NB4 (cell line): ENCODE measurements around the gene SLC16A10.

Experiments used
- MAX ChIP-seq: IDR thresholded peaks from 2 replicates; pipeline ENCODE4 v1.6.1; 2011; ENCODE audit warnings: low read depth, low read length
- MYC ChIP-seq: IDR thresholded peaks from 2 replicates; pipeline ENCODE4 v1.6.1; 2011; ENCODE audit warnings: low read depth, low read length
- POLR2A ChIP-seq: IDR thresholded peaks from 2 replicates; pipeline ENCODE4 v1.6.1; 2011; ENCODE audit warnings: mild to moderate bottlenecking; ENCODE audit not compliant: insufficient read length; ENCODE audit errors: extremely low read depth
- TF ChIP-seq, protein P1 (sequence below): IDR thresholded peaks from one replicate; pipeline ENCODE4 v1.5.1; 2012; ENCODE audit warnings: low read depth, low read length

DNA sequence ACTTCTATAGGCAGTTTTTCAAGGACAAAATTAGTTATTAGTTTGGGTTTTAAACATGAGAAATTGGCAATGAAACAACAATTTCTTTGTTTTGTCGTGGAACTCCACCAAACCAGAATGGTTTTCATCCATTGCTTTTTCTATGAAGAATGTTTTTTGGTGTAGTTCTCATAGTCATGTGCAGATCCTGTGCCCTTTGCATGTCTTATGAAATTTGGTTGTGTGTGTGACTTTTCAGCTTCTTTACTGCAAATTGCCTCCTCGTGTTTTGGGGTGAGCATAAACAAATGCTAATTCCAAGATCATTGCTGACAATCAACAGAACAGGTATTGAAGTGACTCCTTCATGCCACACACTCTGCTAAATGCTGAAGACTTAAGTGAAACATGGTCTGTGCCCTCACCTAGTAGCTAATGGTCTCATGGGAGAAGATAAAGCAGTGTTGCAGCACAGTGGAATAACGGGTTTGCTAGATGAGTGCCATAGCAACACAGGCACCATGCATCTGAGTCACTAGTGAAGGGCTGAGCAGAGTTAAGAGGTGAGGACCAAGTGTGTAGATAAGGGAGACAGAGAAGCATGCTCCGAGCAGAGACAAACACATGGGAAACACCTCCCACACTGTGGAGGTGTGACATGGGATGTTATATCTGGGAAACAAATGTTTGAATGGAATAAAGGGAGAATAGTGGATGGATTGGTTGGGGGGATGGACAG is 120.0 kb downstream of the SLC16A10 start:
- TF ChIP-seq, protein P1, sequence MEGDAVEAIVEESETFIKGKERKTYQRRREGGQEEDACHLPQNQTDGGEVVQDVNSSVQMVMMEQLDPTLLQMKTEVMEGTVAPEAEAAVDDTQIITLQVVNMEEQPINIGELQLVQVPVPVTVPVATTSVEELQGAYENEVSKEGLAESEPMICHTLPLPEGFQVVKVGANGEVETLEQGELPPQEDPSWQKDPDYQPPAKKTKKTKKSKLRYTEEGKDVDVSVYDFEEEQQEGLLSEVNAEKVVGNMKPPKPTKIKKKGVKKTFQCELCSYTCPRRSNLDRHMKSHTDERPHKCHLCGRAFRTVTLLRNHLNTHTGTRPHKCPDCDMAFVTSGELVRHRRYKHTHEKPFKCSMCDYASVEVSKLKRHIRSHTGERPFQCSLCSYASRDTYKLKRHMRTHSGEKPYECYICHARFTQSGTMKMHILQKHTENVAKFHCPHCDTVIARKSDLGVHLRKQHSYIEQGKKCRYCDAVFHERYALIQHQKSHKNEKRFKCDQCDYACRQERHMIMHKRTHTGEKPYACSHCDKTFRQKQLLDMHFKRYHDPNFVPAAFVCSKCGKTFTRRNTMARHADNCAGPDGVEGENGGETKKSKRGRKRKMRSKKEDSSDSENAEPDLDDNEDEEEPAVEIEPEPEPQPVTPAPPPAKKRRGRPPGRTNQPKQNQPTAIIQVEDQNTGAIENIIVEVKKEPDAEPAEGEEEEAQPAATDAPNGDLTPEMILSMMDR, result no peak
- no peak for TF ChIP-seq MAX
- no peak for TF ChIP-seq MYC
- no peak for TF ChIP-seq POLR2A
